NCI-H1436 (cell line): ENCODE measurements around the gene APP.
"Not testable (repeated sequence)": the region's sequence is repeated elsewhere in the genome, so short reads cannot be mapped to it uniquely, and the experiment has no call there.

ENCODE experiments used
- DNase-seq: peaks from one replicate; lab custom pipeline; 2025; lab: John Stamatoyannopoulos, UW

APP gene

DNA sequence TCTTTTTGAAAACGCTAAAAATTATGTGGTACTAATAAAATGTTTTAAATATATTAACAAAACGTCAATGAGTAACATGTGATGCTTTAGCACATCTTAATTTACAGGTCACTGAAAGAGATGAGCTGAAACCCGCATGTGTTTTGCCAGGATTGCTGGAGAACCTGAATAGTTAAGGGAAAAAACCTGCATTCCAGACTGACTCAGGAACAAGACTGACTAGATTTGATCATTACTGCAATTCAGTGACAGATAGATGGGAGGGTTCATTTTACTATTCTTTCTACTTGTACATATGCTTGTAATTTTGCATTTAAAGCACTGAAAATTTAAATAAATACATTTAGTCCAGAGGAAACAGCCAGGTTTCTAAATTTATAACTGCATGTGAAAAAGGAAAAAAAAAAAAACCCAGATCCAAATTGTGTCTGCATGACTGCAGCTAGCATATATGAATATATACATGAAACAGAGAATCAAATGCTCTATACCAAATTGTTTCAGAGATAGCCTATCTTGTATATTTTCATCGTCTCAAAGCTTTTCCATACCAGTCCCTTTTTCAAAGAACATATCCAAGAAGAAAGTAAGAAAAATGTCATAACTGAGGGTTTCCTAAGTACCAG lies 71.7 kb downstream of the APP start:
- DNase-seq, result no peak

- DNase-seq, result no peak
These were observed 73.1 kb downstream of the APP start for GRCh38 chr21:26097475-26097874.

DNA sequence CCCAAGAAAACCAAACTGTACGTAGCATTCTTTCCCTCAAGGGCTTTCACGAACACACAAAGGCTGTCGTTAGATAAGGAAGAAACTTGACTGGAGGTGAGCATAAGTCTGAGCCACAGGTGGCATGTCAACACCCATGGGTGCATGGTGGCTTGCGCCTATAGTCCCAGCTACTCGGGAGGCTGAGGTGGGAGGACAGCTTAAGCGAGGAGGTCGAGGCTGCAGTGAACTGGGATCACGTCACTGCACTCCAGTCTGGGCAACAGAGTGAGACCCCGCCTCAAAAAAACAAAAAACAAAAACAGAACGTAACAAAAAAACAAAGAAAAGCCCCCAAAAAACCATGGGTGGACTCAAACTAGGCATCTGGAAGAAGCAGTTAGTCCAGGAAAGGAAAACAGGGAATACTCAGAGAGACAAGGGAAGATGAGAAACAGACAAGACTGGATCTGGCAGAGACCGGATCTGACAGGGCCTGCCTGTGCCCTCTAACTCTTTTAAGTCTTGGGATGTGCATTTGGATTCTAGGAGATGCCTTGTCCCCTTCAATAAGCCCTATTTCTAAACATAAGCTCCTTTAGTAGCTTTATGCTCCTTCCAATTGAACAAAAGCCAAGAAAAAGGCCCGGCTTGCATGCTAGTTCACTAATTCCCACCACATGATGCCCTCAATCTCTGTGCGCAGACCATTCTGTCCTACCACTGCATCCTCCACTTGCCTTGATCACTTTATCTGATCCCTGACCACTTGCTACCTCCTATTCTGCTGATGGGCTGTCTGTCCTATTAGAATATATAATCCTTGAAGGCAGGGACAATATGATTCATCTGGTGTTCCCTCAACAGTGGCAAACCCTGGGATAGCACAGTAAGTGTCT lies 73.8 kb downstream of the APP start:
- DNase-seq, result no peak

- DNase-seq, result no peak
These were observed 75.4 kb downstream of the APP start for GRCh38 chr21:26095131-26095530.

- DNase-seq, result peak; percentile 18
These were observed 77.4 kb downstream of the APP start for GRCh38 chr21:26093122-26093521.

GRCh38 chr21:26091480-26092018 lies 79.0 kb downstream of the APP start:
- no peak for DNase-seq

DNA sequence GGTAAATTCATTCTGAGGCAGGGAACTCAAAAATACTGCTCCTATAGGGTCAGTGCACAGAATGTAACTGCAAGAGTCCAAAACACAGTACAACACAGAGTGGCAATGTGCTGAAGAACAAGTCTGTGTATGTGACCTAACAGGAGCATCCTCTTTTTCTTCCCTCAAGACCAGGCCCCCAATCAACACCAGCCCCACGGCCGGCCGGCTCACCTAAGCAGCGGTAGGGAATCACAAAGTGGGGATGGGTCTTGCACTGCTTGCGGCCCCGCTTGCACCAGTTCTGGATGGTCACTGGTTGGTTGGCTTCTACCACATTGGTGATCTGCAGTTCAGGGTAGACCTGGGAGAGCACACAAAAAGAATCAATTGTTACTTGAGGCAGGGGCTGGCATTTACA lies 80.8 kb downstream of the APP start:
- no peak for DNase-seq

DNA sequence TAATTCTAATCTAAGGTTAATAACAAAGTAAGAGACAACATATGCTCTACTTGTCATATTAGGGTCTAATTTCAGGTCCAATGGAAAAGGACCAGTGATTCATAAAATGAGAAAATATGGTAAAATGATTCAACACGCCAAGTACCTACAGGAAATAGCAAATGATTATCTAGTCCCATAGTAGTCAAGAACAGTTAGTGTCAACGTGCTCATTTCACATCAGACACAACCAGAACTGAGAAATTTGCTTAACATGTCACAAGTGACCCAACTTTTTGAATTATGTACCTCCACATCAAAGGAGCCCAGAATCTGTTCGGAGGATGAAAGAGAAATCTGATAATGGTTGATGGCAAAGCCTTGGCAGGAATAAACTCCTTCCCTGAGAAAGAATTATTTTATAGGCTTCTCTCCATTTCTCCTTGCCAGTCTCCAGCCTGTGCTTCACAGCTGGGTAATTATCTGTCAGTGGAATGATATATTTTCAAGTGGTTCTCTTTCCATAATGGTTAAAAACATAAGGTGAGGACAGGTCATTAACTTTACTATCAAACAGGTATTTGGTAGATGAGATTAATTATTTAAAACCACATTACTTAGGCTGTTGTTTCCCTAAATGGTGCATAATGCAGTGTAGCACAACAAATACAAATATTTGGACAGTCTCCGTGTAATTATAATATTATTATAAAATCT lies 83.2 kb downstream of the APP start:
- no peak for DNase-seq

GRCh38 chr21:26085882-26086281 lies 84.7 kb downstream of the APP start:
- DNase-seq, result no peak

GRCh38 chr21:26085127-26085526 lies 85.4 kb downstream of the APP start:
- DNase-seq, result no peak

- no peak for DNase-seq
These were observed 88.0 kb downstream of the APP start for GRCh38 chr21:26082549-26082948.

- not testable (repeated sequence) for DNase-seq
These were observed 89.3 kb downstream of the APP start for GRCh38 chr21:26081175-26081760.

GRCh38 chr21:26080211-26080610 lies 90.4 kb downstream of the APP start:
- no peak for DNase-seq

GRCh38 chr21:26079366-26079765 lies 91.2 kb downstream of the APP start:
- no peak for DNase-seq

- no peak for DNase-seq
These were observed 93.0 kb downstream of the APP start for GRCh38 chr21:26077521-26077920.

GRCh38 chr21:26072666-26073615 lies 97.6 kb downstream of the APP start:
- no peak for DNase-seq

GRCh38 chr21:26070822-26071425 lies 99.6 kb downstream of the APP start:
- no peak for DNase-seq

DNA sequence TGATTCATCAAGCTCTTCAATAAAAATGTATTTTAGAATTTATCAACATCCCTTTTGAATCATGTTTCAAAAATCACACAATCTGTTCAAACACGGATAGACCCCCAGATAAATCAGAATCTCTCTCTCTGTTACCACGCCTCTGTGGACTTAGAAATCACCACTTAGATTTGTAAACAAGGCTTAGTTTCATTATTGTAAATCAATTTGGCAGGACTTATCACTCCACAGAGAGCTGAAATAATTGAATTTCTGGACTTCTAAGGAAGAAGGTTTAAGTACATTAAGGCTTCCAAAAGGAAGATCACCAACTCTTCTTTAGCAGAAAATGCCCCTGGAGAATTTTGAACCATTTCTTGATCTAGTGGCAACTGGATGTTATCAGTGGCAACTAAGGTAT lies 100.4 kb downstream of the APP start:
- no peak for DNase-seq

GRCh38 chr21:26068776-26069175 lies 101.8 kb downstream of the APP start:
- DNase-seq, result no peak

DNA sequence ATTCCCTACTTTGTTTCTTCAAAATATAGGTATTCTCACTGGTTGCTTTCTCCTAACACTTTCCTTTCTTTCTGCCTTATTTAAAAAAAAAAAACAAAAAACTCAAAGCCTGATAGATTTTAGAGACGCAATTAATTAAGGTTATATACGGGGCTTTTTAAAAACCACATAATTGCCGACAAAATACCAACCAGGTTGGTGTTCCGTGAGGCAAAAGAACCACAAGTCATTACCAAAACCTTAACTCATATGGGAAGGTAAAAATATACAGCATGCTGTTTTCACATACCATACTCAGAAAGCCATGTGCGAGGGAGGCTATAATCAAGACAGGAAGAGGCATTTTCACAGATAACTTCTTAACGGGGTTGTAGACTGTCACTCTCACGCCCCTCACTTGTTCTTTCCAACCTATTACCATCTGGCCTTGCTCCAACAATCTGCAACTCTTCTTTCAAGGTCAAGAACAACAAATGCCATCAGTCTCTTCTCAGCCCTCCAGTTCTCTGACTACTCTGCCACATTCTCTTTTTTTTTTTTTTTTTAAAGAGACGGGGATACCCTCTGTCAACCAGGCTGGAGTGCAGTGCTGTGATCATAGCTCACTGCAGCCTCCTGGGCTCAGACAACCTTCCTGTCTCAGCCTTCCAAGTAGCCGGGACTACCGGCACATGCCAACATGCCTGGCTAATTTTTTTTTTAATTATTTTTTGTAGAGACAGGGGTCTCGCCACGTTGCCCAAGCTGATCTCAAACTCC lies 102.6 kb downstream of the APP start:
- DNase-seq, result no peak
